GM19043 (cell line): ENCODE results near the gene DTNA.

Experiments
- ATAC-seq: cut with Tn5 transposase; IDR thresholded peaks from one replicate; pipeline ENCODE4 v1.9.1; 2021; ENCODE audit warnings: low read depth; ENCODE audit not compliant: unreplicated experiment

Gene DTNA

DNA sequence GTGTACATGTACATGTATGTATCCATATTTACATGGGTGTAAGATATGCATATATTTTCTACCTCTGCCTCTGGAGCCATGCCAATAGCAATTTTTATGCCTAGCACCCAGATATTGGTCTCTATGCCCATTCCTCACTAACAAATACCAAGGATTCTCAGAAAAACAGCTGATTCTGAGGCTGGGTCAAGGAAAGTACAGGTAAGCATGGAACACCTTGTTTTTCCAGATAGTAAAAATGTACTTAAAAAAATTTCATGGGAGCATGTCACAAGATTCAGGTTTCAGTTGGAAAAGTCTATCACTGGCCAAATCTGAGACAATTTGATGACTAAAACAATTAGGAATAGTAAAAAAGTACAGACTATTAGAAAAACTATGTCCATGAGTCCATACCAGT, 216.6 kb downstream of the DTNA start:
- no peak for ATAC-seq

DNA sequence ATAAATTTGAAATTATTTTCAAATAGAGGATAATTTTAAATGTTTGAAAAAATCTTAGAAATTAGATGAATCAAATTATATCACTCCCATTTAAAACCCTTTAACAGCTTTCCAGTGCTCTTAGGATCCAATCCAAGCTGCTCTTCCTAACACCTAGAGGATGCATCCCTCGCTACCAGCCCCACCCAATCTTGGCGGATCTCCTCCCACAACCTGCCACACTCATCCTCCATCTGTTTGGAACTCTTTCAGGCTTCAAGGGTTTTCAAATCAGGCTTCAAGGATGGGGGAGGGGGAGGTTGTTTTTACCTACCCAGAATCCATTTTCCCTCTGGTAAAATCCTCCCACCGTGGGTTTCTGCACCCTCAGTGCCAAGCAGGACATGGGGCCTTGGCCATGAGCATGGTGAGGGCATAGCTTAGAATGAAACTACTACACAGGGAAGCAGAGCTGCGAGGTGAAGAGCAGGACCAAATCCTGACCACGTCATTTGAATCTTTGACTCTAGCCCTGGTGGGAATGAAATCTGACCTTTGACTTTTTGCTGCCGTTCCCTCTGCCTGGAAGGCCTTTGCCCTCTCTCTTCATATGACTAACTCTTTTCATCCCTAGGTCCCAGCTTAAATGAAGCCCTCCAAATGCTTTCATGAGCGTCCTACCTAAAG, 218.1 kb downstream of the DTNA start:
- no peak for ATAC-seq

DNA sequence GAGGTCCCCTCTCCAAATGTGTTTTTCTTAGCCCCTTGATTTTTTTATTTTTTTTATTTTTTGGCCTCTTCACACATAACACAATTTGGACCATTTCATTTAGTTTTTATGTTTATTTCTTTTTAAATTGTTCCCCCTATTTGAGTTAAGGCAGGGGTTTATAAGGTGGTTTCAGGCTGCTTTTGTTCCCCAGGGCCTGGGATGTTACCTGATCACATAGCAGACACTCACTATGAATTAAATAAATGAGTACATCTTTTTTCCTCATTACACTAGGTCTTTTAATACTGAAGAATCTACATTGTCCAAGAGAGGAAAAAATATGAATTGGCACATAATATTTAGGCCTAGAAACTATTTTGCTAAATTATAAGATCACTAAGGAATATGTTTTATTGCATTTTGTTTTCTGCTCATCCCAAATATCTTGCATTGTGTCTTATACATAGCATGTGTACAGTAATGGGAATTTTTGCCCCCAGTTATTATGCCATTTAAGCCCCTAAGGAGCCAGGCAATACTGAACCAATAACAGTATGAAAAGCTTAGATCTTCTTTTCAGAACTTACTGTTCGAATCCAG, 218.7 kb downstream of the DTNA start:
- ATAC-seq: no peak

DNA sequence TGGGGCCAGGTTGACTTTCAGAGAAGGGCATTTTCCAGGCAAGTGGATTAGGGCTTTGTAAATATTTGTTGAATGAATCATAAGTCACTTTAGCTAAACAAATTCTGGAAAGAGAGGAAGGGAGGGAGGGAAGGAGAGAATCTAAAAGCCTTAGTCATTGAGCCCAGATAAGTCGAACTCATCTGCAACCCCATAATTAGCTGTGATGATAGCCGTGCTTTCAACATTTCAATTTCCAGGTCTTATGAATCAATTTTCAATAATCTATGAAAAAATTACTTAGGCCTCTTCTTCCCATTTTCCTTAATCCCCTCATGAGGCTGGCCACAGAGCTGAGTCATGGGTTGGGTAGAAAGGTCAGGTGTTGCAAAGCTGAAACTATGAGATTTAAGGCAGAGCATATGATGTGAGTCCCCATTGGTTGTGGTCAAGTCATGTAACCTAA, 219.3 kb downstream of the DTNA start:
- no peak for ATAC-seq

DNA sequence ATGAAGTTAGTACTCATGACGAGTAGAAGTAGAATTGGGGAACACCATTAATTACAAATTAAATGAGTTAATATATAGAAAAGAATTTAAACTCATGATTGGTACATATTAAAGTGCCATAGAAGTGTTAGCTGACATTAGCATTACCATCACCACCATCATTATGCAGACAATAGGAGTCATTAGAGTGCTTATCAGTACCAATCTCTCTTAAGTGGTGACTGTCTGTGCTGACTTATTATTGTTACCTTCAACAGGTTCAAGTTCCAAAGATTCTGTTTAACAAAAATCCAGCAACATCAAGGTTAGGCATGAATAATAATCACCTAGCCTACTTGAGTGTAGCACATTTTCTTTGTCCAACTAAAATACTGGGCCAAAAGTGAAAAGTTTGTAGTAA, 222.3 kb downstream of the DTNA start:
- no peak for ATAC-seq

DNA sequence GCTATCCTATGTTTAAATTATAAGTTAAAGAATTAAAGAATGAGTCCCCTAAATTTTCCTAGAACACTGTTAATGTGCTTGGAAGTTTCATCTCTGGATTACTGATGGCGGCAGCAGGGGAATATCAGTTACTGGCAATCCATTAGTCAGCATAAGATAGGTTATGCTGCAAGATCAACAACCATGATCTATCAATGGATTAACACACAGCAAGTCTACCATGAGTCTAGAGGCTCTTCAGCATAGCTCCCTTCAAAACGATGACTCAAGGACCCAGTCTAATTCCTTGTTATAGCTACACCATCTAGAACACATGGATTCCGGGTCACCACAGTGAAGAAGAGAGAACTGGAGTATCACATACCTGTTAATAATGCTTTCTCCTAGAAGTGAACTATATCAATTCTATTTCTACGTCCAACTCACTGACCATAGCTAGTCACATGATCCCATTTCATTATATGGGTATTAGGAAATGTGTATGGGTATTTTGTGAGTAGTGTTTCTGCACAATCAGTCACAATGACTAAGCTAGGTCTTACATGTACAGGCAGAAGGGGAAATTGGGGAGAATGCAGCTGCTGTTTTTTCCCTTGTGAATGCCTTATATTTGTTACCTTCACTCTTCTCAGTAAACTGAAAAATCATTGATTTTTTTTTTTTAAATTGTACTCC, 222.8 kb downstream of the DTNA start:
- no peak for ATAC-seq

DNA sequence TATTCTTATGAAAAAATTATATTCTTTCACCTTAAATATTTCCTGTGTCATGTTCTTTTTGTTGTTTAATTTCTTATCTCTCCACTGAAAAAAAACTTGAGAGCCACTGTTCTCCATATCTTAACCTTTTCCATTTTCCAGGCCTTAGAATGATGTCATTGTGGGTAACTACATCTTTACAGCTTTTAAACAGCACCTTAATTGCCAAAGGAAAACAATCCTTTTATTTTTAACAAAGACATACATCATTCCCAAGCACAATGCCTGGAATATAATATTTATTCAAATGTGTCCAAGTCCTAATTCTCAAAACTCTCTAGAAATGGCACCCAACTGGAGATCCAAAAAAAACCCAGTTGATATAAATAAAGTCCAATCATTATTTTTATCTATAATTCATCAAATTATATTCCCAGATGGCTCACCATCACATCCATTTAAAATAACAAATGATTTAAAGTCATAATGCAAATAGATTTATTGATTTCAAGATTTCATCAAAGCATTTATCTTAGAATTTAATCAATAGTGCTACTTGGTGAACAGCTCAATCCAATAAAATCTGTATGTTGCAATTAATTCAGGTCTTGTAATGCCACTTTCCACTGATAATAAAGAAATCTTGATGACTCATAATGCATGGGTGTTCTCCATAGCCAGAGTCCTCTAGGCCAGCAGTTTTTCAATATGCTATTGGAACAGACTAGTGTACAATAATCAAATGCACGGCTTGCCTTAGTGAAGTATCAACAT, 224.0 kb downstream of the DTNA start:
- no peak for ATAC-seq

DNA sequence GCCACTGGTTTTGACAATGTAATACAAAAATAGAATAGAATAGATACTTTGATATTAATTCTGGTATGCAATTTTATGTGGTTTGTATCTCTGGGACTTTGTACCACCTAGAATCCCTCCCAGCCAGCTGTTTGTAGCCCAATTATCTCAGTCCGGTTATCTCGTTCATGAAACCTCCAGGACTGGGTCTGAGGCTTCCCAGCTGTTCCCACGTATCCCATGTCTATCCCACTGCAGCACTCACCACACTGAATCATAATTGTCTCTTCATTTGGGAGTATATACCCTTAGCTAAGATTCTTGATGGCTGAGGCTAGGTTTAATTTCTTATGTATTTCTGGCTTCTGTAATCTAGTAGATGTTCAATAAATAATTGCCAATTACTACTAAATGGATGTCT, 226.7 kb downstream of the DTNA start:
- ATAC-seq: no peak

DNA sequence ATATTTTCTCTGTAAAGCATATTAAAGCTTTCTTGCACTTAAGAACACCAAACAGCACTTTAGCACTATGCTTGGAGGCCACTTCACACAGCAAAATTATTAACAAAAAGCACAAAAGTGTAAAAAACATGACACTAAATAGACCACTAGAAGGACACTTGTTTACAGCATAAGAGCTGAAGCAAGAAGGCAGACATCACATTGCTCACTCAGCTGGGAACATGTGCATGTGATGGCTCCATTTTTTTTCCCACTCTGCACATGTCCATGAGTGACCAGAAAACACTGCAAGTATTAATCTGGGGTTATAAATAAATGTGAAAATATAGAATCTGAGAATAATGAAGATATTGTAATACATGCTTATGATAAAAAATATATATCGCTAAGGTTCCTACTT, 228.0 kb downstream of the DTNA start:
- no peak for ATAC-seq
